Gastroesophageal sphincter (tissue), 4 donors: ENCODE measurements around the gene TP53BP2. TPM values are rescaled to one million over a fixed set of nuclear protein-coding genes. Genes with fewer than 3 reads are reported as not detected.

ENCODE experiments used
- ATAC-seq: fragments of 150-250 bp; one replicate; pipeline ENCODE4 v1.9.1; 2016; ENCODE audit warnings: mild to moderate bottlenecking, moderate library complexity
- H3K27ac ChIP-seq, 4 donors: fragments of 200-600 bp; sonication (generic) in 3 of 4; 1 replicate in 3 of 4; 2 replicates in 1 of 4; pipeline ENCODE4 v1.5.1; 2016 to 2019
- H3K27me3 ChIP-seq: fragments of 200-600 bp; sonication (generic); one replicate; pipeline ENCODE4 v1.5.1; 2019
- H3K36me3 ChIP-seq, 2 donors: fragments of 200-600 bp; sonication (generic); one replicate each; pipeline ENCODE4 v1.5.1; 2019; ENCODE audit warnings: control low read depth in 1 of 2
- H3K4me1 ChIP-seq, 3 donors: fragments of 200-600 bp; sonication (generic); 1 replicate in 2 of 3; 2 replicates in 1 of 3; pipeline ENCODE4 v1.5.1; 2016 to 2019; ENCODE audit warnings: control low read depth in 2 of 3
- H3K4me3 ChIP-seq, 2 donors: fragments of 200-600 bp; sonication (generic); one replicate each; pipeline ENCODE4 v1.5.1; 2019; ENCODE audit warnings: mild to moderate bottlenecking in 1 of 2, moderate library complexity in 1 of 2
- H3K9me3 ChIP-seq, 3 donors: fragments of 200-600 bp; sonication (generic); one replicate each; pipeline ENCODE4 v1.5.1; 2017 to 2019; ENCODE audit warnings: control low read depth in 2 of 3
- EP300 ChIP-seq: sonication (generic); formaldehyde crosslinking; IDR thresholded peaks from one replicate; pipeline ENCODE4 v1.6.1; 2017; ENCODE audit warnings: antibody characterized with exemption, mild to moderate bottlenecking
- POLR2A ChIP-seq, 2 donors: fragments of 450-650 bp; IDR thresholded peaks; one replicate each; pipeline ENCODE4 v1.6.1; 2017; ENCODE audit warnings: antibody characterized with exemption in 2 of 2, mild to moderate bottlenecking in 2 of 2, moderate library complexity in 1 of 2
- POLR2AphosphoS5 ChIP-seq: sonication (generic); formaldehyde crosslinking; IDR thresholded peaks from one replicate; pipeline ENCODE4 v1.6.1; 2017; ENCODE audit warnings: antibody characterized with exemption
- WGBS, 2 donors: methylation state at CpG; one replicate each; pipeline ENCODE4 v1.1.5; 2018; ENCODE audit warnings: low coverage in 1 of 2; 5-methylcytosine and 5-hydroxymethylcytosine counted together
- total RNA-seq, 4 donors: library from RNA; depleted of rRNA; stranded (reverse); fragments of >200 nt; gene quantifications; one replicate each; pipeline ENCODE4 v1.1.0, GENCODE V29; 2016
- TF ChIP-seq, protein P1 (sequence below), 4 experiments: fragments of 200-600 bp in 2 of 4; fragments of 450-650 bp in 2 of 4; sonication (generic) in 1 of 4; IDR thresholded peaks; one replicate each; pipeline ENCODE4 v1.5.1; 2017 to 2019; ENCODE audit warnings: antibody characterized with exemption in 4 of 4, mild to moderate bottlenecking in 2 of 4, moderate library complexity in 2 of 4

TP53BP2 gene
- total RNA-seq, 4 donors from 2014 or later, result 30.0 to 85.3 (median 52.3) TPM

DNA sequence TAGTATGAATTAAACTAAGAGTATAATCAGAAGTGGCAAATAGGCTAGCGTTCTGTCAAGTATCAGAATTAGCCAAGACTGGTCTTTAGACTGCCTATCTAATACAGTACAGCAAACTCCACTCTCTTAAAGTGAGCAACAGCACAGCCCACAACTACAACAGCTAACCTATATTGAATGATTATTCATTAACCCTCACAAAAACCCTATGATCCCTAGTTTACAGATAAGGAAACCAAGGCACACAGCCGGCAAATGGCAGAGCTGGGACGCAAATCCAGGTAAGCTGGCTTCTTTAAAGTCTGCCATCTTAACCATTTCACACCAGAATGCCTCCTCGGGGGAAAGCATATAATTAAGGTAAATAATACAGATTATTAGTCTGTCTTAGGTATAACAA lies 52.0 kb downstream of the TP53BP2 start:
- TF ChIP-seq POLR2AphosphoS5 (no peak), POLR2A (IDR thresholded peaks at IDR 0.05) (no peak), EP300 (no peak)
- TF ChIP-seq, protein P1, sequence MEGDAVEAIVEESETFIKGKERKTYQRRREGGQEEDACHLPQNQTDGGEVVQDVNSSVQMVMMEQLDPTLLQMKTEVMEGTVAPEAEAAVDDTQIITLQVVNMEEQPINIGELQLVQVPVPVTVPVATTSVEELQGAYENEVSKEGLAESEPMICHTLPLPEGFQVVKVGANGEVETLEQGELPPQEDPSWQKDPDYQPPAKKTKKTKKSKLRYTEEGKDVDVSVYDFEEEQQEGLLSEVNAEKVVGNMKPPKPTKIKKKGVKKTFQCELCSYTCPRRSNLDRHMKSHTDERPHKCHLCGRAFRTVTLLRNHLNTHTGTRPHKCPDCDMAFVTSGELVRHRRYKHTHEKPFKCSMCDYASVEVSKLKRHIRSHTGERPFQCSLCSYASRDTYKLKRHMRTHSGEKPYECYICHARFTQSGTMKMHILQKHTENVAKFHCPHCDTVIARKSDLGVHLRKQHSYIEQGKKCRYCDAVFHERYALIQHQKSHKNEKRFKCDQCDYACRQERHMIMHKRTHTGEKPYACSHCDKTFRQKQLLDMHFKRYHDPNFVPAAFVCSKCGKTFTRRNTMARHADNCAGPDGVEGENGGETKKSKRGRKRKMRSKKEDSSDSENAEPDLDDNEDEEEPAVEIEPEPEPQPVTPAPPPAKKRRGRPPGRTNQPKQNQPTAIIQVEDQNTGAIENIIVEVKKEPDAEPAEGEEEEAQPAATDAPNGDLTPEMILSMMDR (IDR thresholded peaks at IDR 0.05), result no peak
- Histone ChIP-seq H3K36me3 (peaks cover 7 to 81% of the 10 kb centered on the region in 2 donors), H3K4me1 (no peaks in the 10 kb centered on the region), H3K4me3 (no peak overlapping the region), H3K27ac (no peak overlapping the region), H3K9me3 (no peaks in the 10 kb centered on the region), H3K27me3 (no peaks in the 10 kb centered on the region)
- ATAC-seq, result no peak
- WGBS, 2 donors, result 82 to 94% methylated on average over 1 to 4 of the region's 4 CpGs

DNA sequence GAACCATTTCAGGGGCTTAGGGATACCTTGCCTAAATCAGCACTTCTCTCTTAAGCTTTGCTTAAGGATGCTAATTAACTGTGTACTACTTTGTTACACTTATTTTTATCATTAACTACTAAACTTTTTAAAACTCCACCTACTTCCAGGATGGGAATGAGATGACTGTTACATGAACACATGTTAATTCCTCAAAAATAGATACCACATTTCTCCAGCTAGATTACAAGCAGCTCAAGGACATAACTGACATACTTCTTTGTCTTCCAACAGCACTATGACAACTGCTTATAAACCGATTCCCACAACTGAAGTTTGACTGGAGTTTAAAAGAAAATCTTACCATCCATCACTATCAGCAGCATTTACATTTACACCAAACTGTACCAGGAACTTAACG lies 53.7 kb downstream of the TP53BP2 start:
- WGBS, 2 donors, result 42% methylated on average over 2 of the region's 2 CpGs
- no peak overlapping the region for H3K4me3 ChIP-seq
- no peak overlapping the region for H3K27ac ChIP-seq
- no peak for ATAC-seq
- H3K27me3 ChIP-seq, result no peaks in the 10 kb centered on the region
- no peaks in the 10 kb centered on the region for H3K9me3 ChIP-seq
- no peaks in the 10 kb centered on the region for H3K4me1 ChIP-seq
- TF ChIP-seq POLR2A (IDR thresholded peaks at IDR 0.05) (no peak), POLR2AphosphoS5 (no peak), EP300 (no peak)
- TF ChIP-seq, protein P1 (IDR thresholded peaks at IDR 0.05), result no peak
- peaks cover 7 to 75% of the 10 kb centered on the region in 2 donors for H3K36me3 ChIP-seq

DNA sequence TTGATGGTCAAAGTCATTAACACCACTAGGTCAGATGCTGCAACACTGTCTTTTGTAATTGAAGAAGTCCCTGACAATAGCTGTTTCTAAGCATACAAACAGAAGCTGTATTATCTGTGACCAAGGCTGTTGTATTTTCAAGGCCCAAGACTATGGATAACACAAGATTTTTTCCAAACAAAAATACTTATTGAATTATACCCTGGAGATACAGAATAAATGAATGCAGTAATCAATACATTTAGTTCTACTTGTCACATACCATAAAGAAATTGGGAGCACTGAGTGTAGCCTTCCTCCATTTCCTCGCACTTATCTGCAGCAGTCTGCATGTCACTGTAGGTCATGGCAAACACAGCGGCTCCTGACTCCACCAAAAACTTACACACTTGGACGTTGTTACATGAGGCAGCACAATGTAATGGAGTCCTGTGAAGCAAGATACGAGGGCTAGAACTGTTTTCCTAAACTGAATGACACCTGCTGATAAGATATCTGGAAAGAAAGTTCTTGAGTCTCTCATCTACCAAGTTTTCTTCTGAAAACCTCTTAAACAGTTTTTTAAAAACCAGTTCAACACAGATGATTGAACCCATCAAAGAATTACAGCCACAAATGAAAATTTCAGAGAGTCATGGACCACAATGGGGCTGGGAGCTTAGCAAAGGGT lies 56.9 kb downstream of the TP53BP2 start:
- TF ChIP-seq POLR2A (IDR thresholded peaks at IDR 0.05) (no peak), EP300 (no peak)
- H3K4me1 ChIP-seq, result peaks cover 0 to 30% (median 10%) of the 10 kb centered on the region in 3 donors
- H3K4me3 ChIP-seq, result no peak overlapping the region
- 74 to 87% methylated on average over 4 of the region's 4 CpGs for WGBS, 2 donors
- no peak for ATAC-seq
- no peaks in the 10 kb centered on the region for H3K27me3 ChIP-seq
- no peak overlapping the region for H3K27ac ChIP-seq
- peaks cover 4 to 59% of the 10 kb centered on the region in 2 donors for H3K36me3 ChIP-seq
- no peaks in the 10 kb centered on the region for H3K9me3 ChIP-seq

DNA sequence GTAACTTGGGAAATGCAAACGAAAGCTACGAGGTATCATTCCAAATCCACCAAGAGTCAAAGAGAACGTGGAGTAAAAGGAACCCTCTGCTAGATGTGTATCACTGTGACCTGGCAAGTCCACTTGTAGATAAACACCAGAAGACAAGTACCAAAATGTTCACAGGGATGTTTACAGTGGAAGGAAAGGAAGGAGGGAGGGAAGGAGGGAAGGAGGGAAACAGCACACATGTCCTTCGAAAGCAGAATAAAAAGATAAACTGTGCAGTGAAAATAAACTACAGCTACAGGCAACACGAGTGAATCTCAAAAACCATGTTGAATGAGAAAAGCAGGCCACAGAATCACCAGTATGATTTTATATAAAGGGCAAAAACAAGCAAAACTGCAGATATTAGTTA lies 59.9 kb downstream of the TP53BP2 start:
- H3K9me3 ChIP-seq, result no peaks in the 10 kb centered on the region
- WGBS, 2 donors, result 5 to 35% methylated on average over 5 of the region's 5 CpGs
- H3K4me3 ChIP-seq, result no peak overlapping the region
- peaks cover 0 to 30% (median 10%) of the 10 kb centered on the region in 3 donors for H3K4me1 ChIP-seq
- ATAC-seq, result peak; percentile 58
- H3K27me3 ChIP-seq, result no peaks in the 10 kb centered on the region
- peaks cover 0 to 55% of the 10 kb centered on the region in 2 donors for H3K36me3 ChIP-seq
- peak overlapping the region; percentile 25 to 68 (median 32) for H3K27ac ChIP-seq
- TF ChIP-seq POLR2A (IDR thresholded peaks at IDR 0.05), result no peak
- TF ChIP-seq POLR2AphosphoS5, result peak; percentile 83

DNA sequence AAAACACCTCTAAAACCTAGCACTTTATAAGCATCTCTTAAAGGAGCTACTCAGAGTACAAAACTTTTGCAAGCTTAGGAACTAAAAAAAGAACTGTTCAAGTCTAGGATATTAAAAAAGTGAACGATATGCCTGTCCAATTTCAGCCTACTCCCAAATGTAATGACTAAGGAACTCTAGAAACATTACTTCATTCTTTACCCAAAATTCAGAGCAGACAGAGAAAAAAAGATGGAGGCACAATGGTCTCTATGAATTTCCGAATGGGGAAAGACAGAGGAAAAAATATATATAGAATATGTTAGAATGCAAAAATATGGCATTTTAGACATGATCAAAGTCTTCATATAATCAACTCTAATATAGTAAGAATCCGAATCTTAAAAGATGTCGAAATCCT lies 61.2 kb downstream of the TP53BP2 start:
- no peaks in the 10 kb centered on the region for H3K9me3 ChIP-seq
- H3K4me3 ChIP-seq, result no peak overlapping the region
- ATAC-seq, result no peak
- H3K27ac ChIP-seq, result no peak overlapping the region
- no peaks in the 10 kb centered on the region for H3K27me3 ChIP-seq
- peaks cover 0 to 60% of the 10 kb centered on the region in 2 donors for H3K36me3 ChIP-seq
- 73 to 85% methylated on average over 4 of the region's 4 CpGs for WGBS, 2 donors
- H3K4me1 ChIP-seq, result peaks cover 0 to 30% (median 10%) of the 10 kb centered on the region in 3 donors
- TF ChIP-seq, protein P1 (IDR thresholded peaks at IDR 0.05), result no peak
- TF ChIP-seq POLR2AphosphoS5, result no peak

DNA sequence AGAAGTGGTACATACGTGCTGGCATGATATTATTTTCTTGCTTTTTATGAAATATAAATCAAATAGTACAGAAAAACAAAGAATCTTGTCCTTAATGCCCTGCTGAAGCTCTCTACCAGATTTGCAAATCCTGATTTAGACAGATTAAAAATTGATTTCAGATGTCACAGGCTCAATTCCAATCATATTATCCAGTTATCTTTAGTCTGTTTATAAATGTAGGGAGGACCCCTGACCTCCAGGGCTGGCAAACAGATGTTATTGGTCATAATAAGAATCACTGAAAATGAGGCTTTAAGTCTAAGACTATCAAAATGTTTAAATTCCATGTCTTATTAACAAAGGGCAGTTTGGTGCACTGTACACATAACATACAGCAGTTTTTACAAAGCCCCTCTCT lies 62.1 kb downstream of the TP53BP2 start:
- no peak for ATAC-seq
- Histone ChIP-seq H3K27ac (no peak overlapping the region), H3K27me3 (no peaks in the 10 kb centered on the region), H3K9me3 (no peaks in the 10 kb centered on the region), H3K4me3 (no peak overlapping the region), H3K36me3 (peaks cover 0 to 62% of the 10 kb centered on the region in 2 donors), H3K4me1 (peaks cover 0 to 30% (median 10%) of the 10 kb centered on the region in 3 donors)
- WGBS, 2 donors, result 82% methylated on average over 1 of the region's 1 CpG; no CpG with 5 or more reads in 1 of the 2 donors
- TF ChIP-seq, protein P1 (IDR thresholded peaks at IDR 0.05), result no peak
- TF ChIP-seq EP300 (no peak), POLR2AphosphoS5 (no peak), POLR2A (IDR thresholded peaks at IDR 0.05) (no peak)
